Small intestine (tissue), 7 donors: ENCODE results near the gene CASQ2. TPM values are rescaled to one million over a fixed set of nuclear protein-coding genes. Genes with fewer than 3 reads are reported as not detected.

Source experiments
- DNase-seq, 2 donors: peaks; one replicate each; pipeline versions ENCODE4 v3.0.0 to v3.0.0-alpha.2; 2013
- FAIRE-seq: peaks from 2 replicates; lab custom pipeline; 2012; peaks lifted over from hg19 to GRCh38; lab: Jason Lieb, UNC
- H3K27ac ChIP-seq, 3 donors: one replicate each; pipeline ENCODE4 v1.5.1; 2013; ENCODE audit warnings: low read length in 2 of 3, mild to moderate bottlenecking in 2 of 3, control low read depth in 1 of 3, inconsistent platforms in 1 of 3, low read depth in 1 of 3, moderate library complexity in 1 of 3
- H3K27me3 ChIP-seq, 3 donors: one replicate each; pipeline ENCODE4 v1.6.1; 2013; ENCODE audit warnings: low read length in 3 of 3, inconsistent platforms in 1 of 3; ENCODE audit not compliant: control insufficient read depth in 3 of 3, insufficient read depth in 3 of 3
- H3K36me3 ChIP-seq, 3 donors: one replicate each; pipeline ENCODE4 v1.6.1; 2013; ENCODE audit warnings: low read length in 3 of 3, inconsistent platforms in 1 of 3, low read depth in 1 of 3, mild to moderate bottlenecking in 1 of 3, moderate library complexity in 1 of 3; ENCODE audit not compliant: control insufficient read depth in 3 of 3, insufficient read depth in 2 of 3
- H3K4me1 ChIP-seq, 3 donors: one replicate each; pipeline ENCODE4 v1.6.1; 2013; ENCODE audit warnings: low read length in 2 of 3, inconsistent platforms in 1 of 3, low read depth in 1 of 3, mild to moderate bottlenecking in 1 of 3, moderate library complexity in 1 of 3; ENCODE audit not compliant: control insufficient read depth in 3 of 3, insufficient read depth in 2 of 3
- H3K4me3 ChIP-seq, 3 donors: one replicate each; pipeline ENCODE4 v1.5.1; 2013; ENCODE audit warnings: low read length in 3 of 3, control low read depth in 1 of 3, inconsistent platforms in 1 of 3, low read depth in 1 of 3, mild to moderate bottlenecking in 1 of 3, moderate library complexity in 1 of 3
- H3K9me3 ChIP-seq, 2 donors: one replicate each; pipeline ENCODE4 v1.6.1; 2013; ENCODE audit warnings: low read depth in 1 of 2, low read length in 1 of 2; ENCODE audit not compliant: control insufficient read depth in 2 of 2, insufficient read depth in 1 of 2
- WGBS, 3 donors: extraction: QIAGEN DNeasy Blood & Tissue Kit; methylation state at CpG; one replicate each; pipeline ENCODE4 v1.1.7; 2013; 5-methylcytosine and 5-hydroxymethylcytosine counted together
- polyA plus RNA-seq, 4 donors: library from polyadenylated mRNA; stranded (reverse) in 3 of 4; unstranded in 1 of 4; fragments of 200-250 nt in 3 of 4; fragments of 120-200 nt in 1 of 4; gene quantifications; one replicate each; pipeline versions ENCODE4 v1.2.1 to v1.2.3, GENCODE V29; 2013
- donor health status: healthy with polysubstance abuse.
- donor health status: control.
- donor health status: control.
- donor health status: Bipolar disorder and iron deficiency.
- donor health status: healthy.

Gene CASQ2
- polyA plus RNA-seq, 4 donors, result 0.22 to 5.9 (median 1.9) TPM

DNA sequence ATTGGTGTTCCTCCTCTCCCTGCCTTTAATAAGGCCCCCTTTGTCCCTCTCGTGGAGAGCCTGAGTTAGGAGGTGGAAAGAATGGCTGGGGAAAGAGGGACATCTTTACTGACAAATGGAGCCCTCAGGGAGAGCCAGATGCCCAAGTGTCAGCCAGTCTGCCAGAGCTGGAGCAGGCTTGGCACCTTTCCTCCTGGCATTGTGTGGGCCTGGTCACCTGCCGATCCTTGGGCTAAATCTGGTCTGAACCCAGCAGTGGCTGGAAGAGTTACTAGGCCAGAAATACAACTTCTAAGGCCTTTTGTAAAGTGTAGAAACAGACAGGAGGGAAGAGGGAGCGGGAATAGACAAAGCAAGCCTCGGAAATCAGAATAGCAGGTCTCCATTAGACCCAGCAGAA is 101.8 kb downstream of the CASQ2 start:
- Histone ChIP-seq H3K4me1 (peaks cover 0 to 12% (median 0%) of the 10 kb centered on the region in 3 donors), H3K36me3 (peaks cover 0 to 51% (median 0%) of the 10 kb centered on the region in 3 donors), H3K27me3 (no peaks in the 10 kb centered on the region), H3K27ac (no peak overlapping the region), H3K9me3 (peaks cover 0 to 8% of the 10 kb centered on the region in 2 donors), H3K4me3 (no peak overlapping the region)
- 86 to 94% (median 92%) methylated on average over 4 of the region's 4 CpGs for whole genome bisulfite sequencing, 3 donors
- no peak for FAIRE-seq
- no peak for DNase-seq

DNA sequence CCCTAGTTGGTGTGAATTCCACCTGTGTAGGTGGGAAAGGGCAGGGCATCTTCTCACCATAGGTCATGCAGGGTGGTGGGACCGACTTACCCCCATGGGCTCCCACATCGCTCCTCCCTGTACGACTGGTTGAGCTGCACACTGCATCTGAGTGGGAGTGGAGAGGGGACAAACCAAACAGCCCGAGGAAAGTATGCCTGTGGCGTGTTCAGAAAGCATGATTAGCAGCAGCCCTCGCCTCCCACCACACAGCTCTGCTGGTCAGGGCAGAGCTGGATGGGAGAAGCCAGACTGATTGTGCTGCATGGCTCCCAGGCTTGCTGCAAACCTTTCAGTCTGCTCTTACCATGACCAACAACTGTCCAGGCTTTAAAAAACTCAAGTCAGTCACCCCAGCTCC is 102.3 kb downstream of the CASQ2 start:
- H3K9me3 ChIP-seq, result peaks cover 0 to 8% of the 10 kb centered on the region in 2 donors
- DNase-seq, result no peak
- H3K4me3 ChIP-seq, result no peak overlapping the region
- WGBS, 3 donors, result 87 to 96% (median 95%) methylated on average over 6 of the region's 6 CpGs
- H3K4me1 ChIP-seq, result peaks cover 0 to 12% (median 0%) of the 10 kb centered on the region in 3 donors
- no peak for FAIRE-seq
- no peak overlapping the region for H3K27ac ChIP-seq
- peaks cover 0 to 50% (median 0%) of the 10 kb centered on the region in 3 donors for H3K36me3 ChIP-seq
- no peaks in the 10 kb centered on the region for H3K27me3 ChIP-seq

- FAIRE-seq (no peak), DNase-seq (peak in 1 of 2 donors; percentile 55)
- H3K27me3 ChIP-seq, result no peaks in the 10 kb centered on the region
- 32 to 82% (median 40%) methylated on average over 7 of the region's 7 CpGs for WGBS, 3 donors
- peaks cover 0 to 8% of the 10 kb centered on the region in 2 donors for H3K9me3 ChIP-seq
- peaks cover 0 to 48% (median 0%) of the 10 kb centered on the region in 3 donors for H3K36me3 ChIP-seq
- H3K27ac ChIP-seq, result no peak overlapping the region
- no peak overlapping the region for H3K4me3 ChIP-seq
- H3K4me1 ChIP-seq, result peaks cover 0 to 6% (median 0%) of the 10 kb centered on the region in 3 donors
Observed at GRCh38 chr1:115665319-115666096, 103.0 kb downstream of the CASQ2 start.

DNA sequence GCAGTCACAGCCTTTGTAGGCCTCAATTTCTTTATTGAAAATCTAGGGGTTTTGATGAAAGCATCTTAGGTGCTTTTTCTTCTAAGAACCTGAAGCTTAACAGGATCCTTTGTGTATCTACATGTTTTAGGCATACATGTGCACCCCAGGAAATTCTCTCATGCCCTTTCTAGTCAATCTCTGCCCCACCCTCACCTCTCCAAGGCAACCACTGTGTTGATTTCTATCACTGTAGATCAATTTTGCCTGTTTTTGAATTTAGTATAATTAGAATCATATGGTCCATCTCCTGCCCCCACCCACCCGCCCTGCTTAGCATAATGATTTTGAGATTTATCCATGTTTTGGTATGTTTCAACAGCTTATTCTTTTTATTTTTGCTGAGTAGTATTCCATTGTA is 107.4 kb downstream of the CASQ2 start:
- H3K4me1 ChIP-seq, result peaks cover 0 to 12% (median 0%) of the 10 kb centered on the region in 3 donors
- H3K9me3 ChIP-seq, result peaks cover 0 to 4% of the 10 kb centered on the region in 2 donors
- no peak overlapping the region for H3K27ac ChIP-seq
- H3K27me3 ChIP-seq, result no peaks in the 10 kb centered on the region
- FAIRE-seq, result no peak
- peaks cover 0 to 48% (median 0%) of the 10 kb centered on the region in 3 donors for H3K36me3 ChIP-seq
- 91 to 100% (median 96%) methylated on average over 1 of the region's 1 CpG for WGBS, 3 donors
- no peak overlapping the region for H3K4me3 ChIP-seq
- no peak for DNase-seq

- no peak for FAIRE-seq
- H3K36me3 ChIP-seq, result peaks cover 0 to 48% (median 0%) of the 10 kb centered on the region in 3 donors
Observed at GRCh38 chr1:115660151-115660550, 108.4 kb downstream of the CASQ2 start.

DNA sequence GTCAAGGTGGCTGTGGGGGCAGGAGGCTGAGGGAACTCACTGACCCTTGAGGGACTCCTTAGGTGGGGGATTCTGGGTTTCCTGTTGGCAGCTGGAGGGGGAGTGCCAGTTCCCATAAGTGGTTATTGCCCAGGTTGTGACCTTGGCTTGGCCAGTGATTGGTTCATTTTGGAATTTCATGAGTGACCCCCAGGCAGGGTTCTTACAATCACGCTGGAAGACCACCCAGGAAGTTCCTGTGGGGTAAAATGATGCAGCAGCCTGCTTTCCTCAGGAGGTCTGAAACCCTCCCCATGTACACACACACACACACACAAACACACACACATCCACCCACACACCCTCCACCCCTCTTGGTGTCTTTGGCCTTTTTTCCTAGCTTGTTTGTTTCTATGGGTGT is 109.9 kb downstream of the CASQ2 start:
- 76 to 94% (median 92%) methylated on average over 1 of the region's 1 CpG for WGBS, 3 donors
- Histone ChIP-seq H3K27me3 (no peaks in the 10 kb centered on the region), H3K27ac (no peak overlapping the region), H3K36me3 (peaks cover 0 to 48% (median 2%) of the 10 kb centered on the region in 3 donors), H3K9me3 (peaks cover 0 to 4% of the 10 kb centered on the region in 2 donors), H3K4me1 (peaks cover 0 to 14% (median 0%) of the 10 kb centered on the region in 3 donors), H3K4me3 (no peak overlapping the region)
- DNase-seq (no peak), FAIRE-seq (no peak)

More at GRCh38 chr1:115660151-115660550, 108.4 kb downstream of the CASQ2 start:
- Histone ChIP-seq H3K4me3 (no peak overlapping the region), H3K9me3 (peaks cover 0 to 4% of the 10 kb centered on the region in 2 donors), H3K4me1 (peaks cover 0 to 14% (median 0%) of the 10 kb centered on the region in 3 donors), H3K27me3 (no peaks in the 10 kb centered on the region), H3K27ac (no peak overlapping the region)
- WGBS, 3 donors, result 90 to 95% (median 92%) methylated on average over 5 of the region's 5 CpGs
- no peak for DNase-seq

DNA sequence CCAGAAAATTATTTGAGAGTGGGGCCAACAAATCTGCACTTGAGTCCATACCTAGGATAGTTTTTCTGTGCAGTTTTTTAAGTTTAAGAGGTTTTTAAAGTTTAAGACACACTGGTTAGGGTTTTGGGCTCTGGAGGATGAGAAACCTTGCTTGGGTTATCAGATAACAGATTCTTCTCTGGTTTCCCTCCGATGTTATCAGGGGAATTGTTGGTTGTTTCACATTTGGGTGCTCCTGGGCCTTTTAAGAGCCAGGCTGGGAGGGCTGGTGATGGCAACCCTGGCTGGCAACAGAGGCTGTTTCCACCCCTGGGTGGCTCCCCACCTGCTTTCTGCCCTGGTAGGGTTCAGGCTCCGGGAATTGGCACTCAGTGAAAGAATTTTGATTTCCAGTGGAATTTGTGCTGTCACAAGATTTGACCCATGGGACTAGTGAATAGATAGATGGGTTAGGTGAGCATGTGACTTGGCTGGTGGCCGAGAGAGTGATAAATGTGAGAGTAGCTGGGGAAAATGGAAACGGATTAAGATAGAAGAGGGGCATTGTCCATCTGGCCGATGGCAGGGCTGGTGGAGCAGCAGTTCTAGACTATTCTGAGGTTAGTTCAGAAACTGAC is 111.9 kb downstream of the CASQ2 start:
- Histone ChIP-seq H3K27ac (no peak overlapping the region), H3K4me1 (peaks cover 0 to 15% (median 0%) of the 10 kb centered on the region in 3 donors), H3K9me3 (peaks cover 0 to 4% of the 10 kb centered on the region in 2 donors), H3K27me3 (no peaks in the 10 kb centered on the region), H3K4me3 (no peak overlapping the region), H3K36me3 (peaks cover 0 to 56% (median 4%) of the 10 kb centered on the region in 3 donors)
- peak in 1 of 2 donors; percentile 61 for DNase-seq
- WGBS, 3 donors, result 46 to 75% (median 68%) methylated on average over 5 of the region's 5 CpGs
- FAIRE-seq, result no peak

GRCh38 chr1:115655916-115656315 is 112.6 kb downstream of the CASQ2 start:
- H3K4me3 ChIP-seq, result no peak overlapping the region
- FAIRE-seq, result no peak
- 88 to 93% (median 92%) methylated on average over 4 of the region's 4 CpGs for WGBS, 3 donors
- no peaks in the 10 kb centered on the region for H3K27me3 ChIP-seq
- no peak for DNase-seq
- peaks cover 0 to 21% (median 0%) of the 10 kb centered on the region in 3 donors for H3K4me1 ChIP-seq
- H3K36me3 ChIP-seq, result peaks cover 0 to 54% (median 4%) of the 10 kb centered on the region in 3 donors
- H3K9me3 ChIP-seq, result peaks cover 0 to 4% of the 10 kb centered on the region in 2 donors
- H3K27ac ChIP-seq, result no peak overlapping the region
